Ishikawa (cell line): ENCODE data around the gene RNASE13.

Experiments used
- CEBPB ChIP-seq: IDR thresholded peaks from 2 replicates; pipeline ENCODE4 v1.6.1; 2012
- EP300 ChIP-seq: IDR thresholded peaks from 2 replicates; pipeline ENCODE4 v1.6.1; 2012; ENCODE audit warnings: borderline replicate concordance
- FOXM1 ChIP-seq: IDR thresholded peaks from 2 replicates; pipeline ENCODE4 v1.6.1; 2012; ENCODE audit warnings: low read depth, borderline replicate concordance
- RAD21 ChIP-seq: IDR thresholded peaks from 2 replicates; pipeline ENCODE4 v1.6.1; 2012; ENCODE audit warnings: low read depth
- TAF1 ChIP-seq: IDR thresholded peaks from 2 replicates; pipeline ENCODE4 v1.6.1; 2012; ENCODE audit warnings: low read depth, mild to moderate bottlenecking
- TEAD4 ChIP-seq: IDR thresholded peaks from 2 replicates; pipeline ENCODE4 v1.6.1; 2012
- YY1 ChIP-seq: IDR thresholded peaks from 2 replicates; pipeline ENCODE4 v1.6.1; 2012; ENCODE audit warnings: low read depth
- TF ChIP-seq, protein P1 (sequence below): IDR thresholded peaks from 2 replicates; pipeline ENCODE4 v1.6.1; 2012
- TF ChIP-seq, protein P2 (sequence below): IDR thresholded peaks from 2 replicates; pipeline ENCODE4 v1.6.1; 2012
- TF ChIP-seq, protein P3 (sequence below): IDR thresholded peaks from 2 replicates; pipeline ENCODE4 v1.6.1; 2012; ENCODE audit warnings: low read depth, mild to moderate bottlenecking

DNA sequence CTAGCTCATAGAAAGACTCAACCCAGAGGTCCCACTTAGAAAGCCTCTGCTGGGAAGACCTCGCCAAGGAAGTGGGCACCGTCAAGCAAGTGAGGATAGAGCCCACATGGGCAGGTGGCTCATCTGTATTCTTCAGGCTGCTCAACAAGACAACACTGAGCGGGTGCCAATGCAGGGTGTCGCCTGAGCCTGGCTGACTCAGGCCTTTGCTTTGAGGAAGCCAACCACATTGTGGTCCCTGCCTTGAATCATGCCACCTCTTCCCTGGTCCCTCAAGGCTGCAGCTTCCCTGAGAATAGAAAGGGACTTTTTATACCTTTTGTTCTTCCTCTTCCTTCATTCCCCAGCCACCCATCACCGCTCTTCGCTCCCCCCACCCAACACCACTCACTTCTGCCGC lies 2.1 kb upstream of the RNASE13 start:
- no peak for TF ChIP-seq YY1
- TF ChIP-seq, protein P1, sequence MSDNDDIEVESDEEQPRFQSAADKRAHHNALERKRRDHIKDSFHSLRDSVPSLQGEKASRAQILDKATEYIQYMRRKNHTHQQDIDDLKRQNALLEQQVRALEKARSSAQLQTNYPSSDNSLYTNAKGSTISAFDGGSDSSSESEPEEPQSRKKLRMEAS = no peak
- TF ChIP-seq, protein P2, sequence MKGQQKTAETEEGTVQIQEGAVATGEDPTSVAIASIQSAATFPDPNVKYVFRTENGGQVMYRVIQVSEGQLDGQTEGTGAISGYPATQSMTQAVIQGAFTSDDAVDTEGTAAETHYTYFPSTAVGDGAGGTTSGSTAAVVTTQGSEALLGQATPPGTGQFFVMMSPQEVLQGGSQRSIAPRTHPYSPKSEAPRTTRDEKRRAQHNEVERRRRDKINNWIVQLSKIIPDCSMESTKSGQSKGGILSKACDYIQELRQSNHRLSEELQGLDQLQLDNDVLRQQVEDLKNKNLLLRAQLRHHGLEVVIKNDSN = no peak
- TF ChIP-seq EP300 = no peak
- TF ChIP-seq TEAD4 = no peak
- TF ChIP-seq FOXM1 = no peak
- TF ChIP-seq, protein P3, sequence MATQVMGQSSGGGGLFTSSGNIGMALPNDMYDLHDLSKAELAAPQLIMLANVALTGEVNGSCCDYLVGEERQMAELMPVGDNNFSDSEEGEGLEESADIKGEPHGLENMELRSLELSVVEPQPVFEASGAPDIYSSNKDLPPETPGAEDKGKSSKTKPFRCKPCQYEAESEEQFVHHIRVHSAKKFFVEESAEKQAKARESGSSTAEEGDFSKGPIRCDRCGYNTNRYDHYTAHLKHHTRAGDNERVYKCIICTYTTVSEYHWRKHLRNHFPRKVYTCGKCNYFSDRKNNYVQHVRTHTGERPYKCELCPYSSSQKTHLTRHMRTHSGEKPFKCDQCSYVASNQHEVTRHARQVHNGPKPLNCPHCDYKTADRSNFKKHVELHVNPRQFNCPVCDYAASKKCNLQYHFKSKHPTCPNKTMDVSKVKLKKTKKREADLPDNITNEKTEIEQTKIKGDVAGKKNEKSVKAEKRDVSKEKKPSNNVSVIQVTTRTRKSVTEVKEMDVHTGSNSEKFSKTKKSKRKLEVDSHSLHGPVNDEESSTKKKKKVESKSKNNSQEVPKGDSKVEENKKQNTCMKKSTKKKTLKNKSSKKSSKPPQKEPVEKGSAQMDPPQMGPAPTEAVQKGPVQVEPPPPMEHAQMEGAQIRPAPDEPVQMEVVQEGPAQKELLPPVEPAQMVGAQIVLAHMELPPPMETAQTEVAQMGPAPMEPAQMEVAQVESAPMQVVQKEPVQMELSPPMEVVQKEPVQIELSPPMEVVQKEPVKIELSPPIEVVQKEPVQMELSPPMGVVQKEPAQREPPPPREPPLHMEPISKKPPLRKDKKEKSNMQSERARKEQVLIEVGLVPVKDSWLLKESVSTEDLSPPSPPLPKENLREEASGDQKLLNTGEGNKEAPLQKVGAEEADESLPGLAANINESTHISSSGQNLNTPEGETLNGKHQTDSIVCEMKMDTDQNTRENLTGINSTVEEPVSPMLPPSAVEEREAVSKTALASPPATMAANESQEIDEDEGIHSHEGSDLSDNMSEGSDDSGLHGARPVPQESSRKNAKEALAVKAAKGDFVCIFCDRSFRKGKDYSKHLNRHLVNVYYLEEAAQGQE = no peak
- no peak for TF ChIP-seq TAF1
- TF ChIP-seq RAD21 = no peak
- TF ChIP-seq CEBPB = no peak
